ENCODE measurements around the gene TLL1.

Gene TLL1

GRCh38 chr4:166042510-166043055 is 169.5 kb downstream of the TLL1 start:
- TF ChIP-seq ZFX (IDR thresholded peaks at IDR 0.05), result no peak
- no peak for TF ChIP-seq CTCF (conservative IDR thresholded peaks at IDR 0.05)

GRCh38 chr4:166043801-166044200 is 170.8 kb downstream of the TLL1 start:
- H3K27ac ChIP-seq, result no peak overlapping the region
- no peak for TF ChIP-seq CTCF (conservative IDR thresholded peaks at IDR 0.05)

More at GRCh38 chr4:166042510-166043055, 169.5 kb downstream of the TLL1 start:
- no peak overlapping the region for H3K27ac ChIP-seq

GRCh38 chr4:166044871-166045270 is 171.8 kb downstream of the TLL1 start:
- no peak overlapping the region for H3K27ac ChIP-seq
- no peak for TF ChIP-seq CTCF (conservative IDR thresholded peaks at IDR 0.05)
- no peak for TF ChIP-seq ZFX (IDR thresholded peaks at IDR 0.05)

- TF ChIP-seq CTCF (conservative IDR thresholded peaks at IDR 0.05) (no peak), ZFX (IDR thresholded peaks at IDR 0.05) (no peak)
- no peak overlapping the region for H3K27ac ChIP-seq
Measured at GRCh38 chr4:166045457-166045856, 172.4 kb downstream of the TLL1 start.

- no peak for TF ChIP-seq CTCF (conservative IDR thresholded peaks at IDR 0.05)
- TF ChIP-seq ZFX (IDR thresholded peaks at IDR 0.05), result no peak
- H3K27ac ChIP-seq, result no peak overlapping the region
Measured at GRCh38 chr4:166049036-166049435, 176.0 kb downstream of the TLL1 start.

- H3K27ac ChIP-seq, result no peak overlapping the region
- TF ChIP-seq ZFX (IDR thresholded peaks at IDR 0.05), result no peak
- TF ChIP-seq CTCF (conservative IDR thresholded peaks at IDR 0.05), result no peak
Measured at GRCh38 chr4:166064721-166065120, 191.7 kb downstream of the TLL1 start.

GRCh38 chr4:166065324-166065723 is 192.3 kb downstream of the TLL1 start:
- H3K27ac ChIP-seq, result no peak overlapping the region
- TF ChIP-seq CTCF (conservative IDR thresholded peaks at IDR 0.05) (no peak), ZFX (IDR thresholded peaks at IDR 0.05) (no peak)

Data from C4-2B (cell line).